Esophagus (tissue), 2 donors: ENCODE results near the gene PROK1. TPM values are rescaled to one million over a fixed set of nuclear protein-coding genes. Genes with fewer than 3 reads are reported as not detected.
"Not testable (repeated sequence)": the region's sequence is repeated elsewhere in the genome, so short reads cannot be mapped to it uniquely, and the experiment has no call there.

ENCODE experiments used
- H3K27ac ChIP-seq, 2 donors: one replicate each; pipeline ENCODE4 v1.5.1; 2013; ENCODE audit warnings: low read depth in 2 of 2, mild to moderate bottlenecking in 2 of 2, inconsistent platforms in 1 of 2, low read length in 1 of 2, moderate library complexity in 1 of 2
- H3K27me3 ChIP-seq, 2 donors: one replicate each; pipeline ENCODE4 v1.6.1; 2013; ENCODE audit warnings: low read length in 2 of 2, control low read depth in 1 of 2, mild to moderate bottlenecking in 1 of 2; ENCODE audit not compliant: insufficient read depth in 2 of 2, control insufficient read depth in 1 of 2
- H3K36me3 ChIP-seq, 2 donors: one replicate each; pipeline ENCODE4 v1.6.1; 2013; ENCODE audit warnings: low read length in 1 of 2; ENCODE audit not compliant: control insufficient read depth in 2 of 2, insufficient read depth in 2 of 2
- H3K4me1 ChIP-seq, 2 donors: one replicate each; pipeline ENCODE4 v1.6.1; 2013; ENCODE audit warnings: low read length in 1 of 2; ENCODE audit not compliant: control insufficient read depth in 2 of 2, insufficient read depth in 2 of 2
- H3K4me3 ChIP-seq, 2 donors: one replicate each; pipeline ENCODE4 v1.5.1; 2013; ENCODE audit warnings: low read length in 2 of 2, mild to moderate bottlenecking in 2 of 2, low read depth in 1 of 2, moderate library complexity in 1 of 2
- H3K9me3 ChIP-seq, 2 donors: one replicate each; pipeline ENCODE4 v1.6.1; 2013; ENCODE audit warnings: mild to moderate bottlenecking in 2 of 2, low read depth in 1 of 2, low read length in 1 of 2, moderate library complexity in 1 of 2; ENCODE audit not compliant: control insufficient read depth in 2 of 2, insufficient read depth in 1 of 2
- WGBS, 2 donors: extraction: QIAGEN DNeasy Blood & Tissue Kit; methylation state at CpG; one replicate each; pipeline ENCODE4 v1.1.7; 2013; 5-methylcytosine and 5-hydroxymethylcytosine counted together
- polyA plus RNA-seq, 2 donors: library from polyadenylated mRNA; stranded (reverse); fragments of 200-250 nt; gene quantifications; one replicate each; pipeline ENCODE4 v1.2.3, GENCODE V29; 2013
- donor health status: healthy with polysubstance abuse.
- donor health status: Bipolar disorder and iron deficiency.

The PROK1 gene, protein sequence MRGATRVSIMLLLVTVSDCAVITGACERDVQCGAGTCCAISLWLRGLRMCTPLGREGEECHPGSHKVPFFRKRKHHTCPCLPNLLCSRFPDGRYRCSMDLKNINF
- polyA plus RNA-seq: under 1 TPM; 0.10 to 0.53 TPM

DNA sequence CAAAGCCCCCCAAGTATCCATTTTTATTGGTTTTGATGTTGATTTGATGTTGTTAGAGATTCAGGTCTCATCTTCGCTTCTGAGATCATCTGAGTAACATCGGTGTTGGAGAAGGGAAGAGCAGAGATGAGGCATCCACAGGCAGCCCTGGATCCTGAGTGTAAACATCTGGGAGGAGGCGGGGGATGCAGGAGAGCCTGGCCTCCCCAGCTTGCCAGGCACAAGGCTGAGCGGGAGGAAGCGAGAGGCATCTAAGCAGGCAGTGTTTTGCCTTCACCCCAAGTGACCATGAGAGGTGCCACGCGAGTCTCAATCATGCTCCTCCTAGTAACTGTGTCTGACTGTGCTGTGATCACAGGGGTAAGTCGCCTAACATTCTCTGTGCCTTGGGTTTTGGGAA lies at the start of gene PROK1:
TSS of gene PROK1 (plus strand) at position 221 of the 400 bp plus-strand sequence. CDS start at position 289, 68 bp downstream.
- Histone ChIP-seq H3K4me3 (no peak within 1 kb of the TSS), H3K27ac (no peak within 1 kb of the TSS)
- WGBS, 2 donors: 58 to 75% methylated on average over 8 of the region's 8 CpGs

DNA sequence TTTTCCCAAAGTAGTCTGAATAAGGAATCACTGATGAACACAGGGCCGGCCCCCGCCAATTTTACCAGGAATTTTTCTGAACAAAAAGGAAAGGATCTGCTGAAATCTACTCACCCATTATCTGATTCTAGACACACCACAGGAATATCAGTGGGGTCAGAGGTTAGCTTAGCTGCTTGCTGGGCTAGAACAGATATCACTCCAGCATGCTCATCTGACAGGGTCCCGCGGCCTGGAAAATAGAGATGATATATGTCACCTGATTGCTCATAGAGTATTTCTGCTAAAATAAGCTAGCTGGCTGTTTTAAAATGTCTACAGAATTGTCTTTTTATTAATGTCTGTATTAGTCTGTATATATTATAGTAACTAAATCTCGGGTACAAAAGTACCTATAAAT lies 47.1 kb upstream of the PROK1 start:
- 93 to 94% methylated on average over 5 of the region's 5 CpGs for WGBS, 2 donors
- H3K4me3 ChIP-seq: no peak overlapping the region
- H3K36me3 ChIP-seq: peaks cover 0 to 6% of the 10 kb centered on the region in 2 donors
- H3K4me1 ChIP-seq: no peaks in the 10 kb centered on the region
- no peaks in the 10 kb centered on the region for H3K27me3 ChIP-seq
- no peaks in the 10 kb centered on the region for H3K9me3 ChIP-seq
- H3K27ac ChIP-seq: no peak overlapping the region

More for the DNA sequence above, at the start of gene PROK1:
- Histone ChIP-seq H3K4me1 (no peaks in the 10 kb centered on the region), H3K9me3 (no peaks in the 10 kb centered on the region), H3K36me3 (no peaks in the 10 kb centered on the region), H3K27me3 (no peaks in the 10 kb centered on the region)

DNA sequence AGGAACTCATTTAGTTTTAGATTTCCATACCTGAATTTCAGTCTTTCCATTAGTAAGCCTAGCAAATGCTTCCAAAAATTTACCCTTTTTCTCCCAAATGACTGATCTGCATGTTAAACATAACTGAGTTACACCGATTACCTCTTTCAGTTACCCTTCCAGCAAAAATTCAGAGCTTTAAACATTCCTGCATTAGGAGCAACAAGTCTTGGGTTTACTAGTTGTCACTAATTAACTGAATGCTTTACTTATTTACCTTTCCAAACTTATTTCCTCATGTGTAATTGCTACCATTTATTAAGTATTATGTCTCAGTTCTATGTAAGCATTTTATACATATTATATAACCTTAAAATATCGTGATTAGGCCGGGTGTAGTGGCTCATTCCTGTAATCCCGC lies 46.5 kb upstream of the PROK1 start:
- no peaks in the 10 kb centered on the region for H3K4me1 ChIP-seq
- H3K36me3 ChIP-seq: peaks cover 0 to 6% of the 10 kb centered on the region in 2 donors
- 82 to 88% methylated on average over 4 of the region's 4 CpGs for WGBS, 2 donors
- no peak overlapping the region for H3K4me3 ChIP-seq
- no peaks in the 10 kb centered on the region for H3K27me3 ChIP-seq
- no peaks in the 10 kb centered on the region for H3K9me3 ChIP-seq
- H3K27ac ChIP-seq: no peak overlapping the region

GRCh38 chr1:110406407-110406806 lies 44.5 kb upstream of the PROK1 start:
- 48 to 52% methylated on average over 15 of the region's 15 CpGs for WGBS, 2 donors
- H3K27ac ChIP-seq, H3K9me3 ChIP-seq, H3K27me3 ChIP-seq, H3K36me3 ChIP-seq, H3K4me1 ChIP-seq: not testable (repeated sequence)
- peak overlapping the region in 1 of 2 donors; percentile 90 for H3K4me3 ChIP-seq

- Histone ChIP-seq H3K36me3 (peaks cover 0 to 2% of the 10 kb centered on the region in 2 donors), H3K27ac (peak within 1 kb of the TSS; percentile 89 to 97), H3K27me3 (no peaks in the 10 kb centered on the region), H3K4me3 (peak within 1 kb of the TSS; percentile 90 to 95), H3K9me3 (no peaks in the 10 kb centered on the region), H3K4me1 (no peaks in the 10 kb centered on the region)
- 0% methylated on average over 72 to 76 of the region's 76 CpGs for WGBS, 2 donors
These were observed 43.4 kb upstream of the PROK1 start, which contains the start of gene LAMTOR5 for GRCh38 chr1:110407260-110408210. TSS of gene LAMTOR5 (minus strand) at chr1:110407694. CDS start at chr1:110407620, 74 bp downstream.

DNA sequence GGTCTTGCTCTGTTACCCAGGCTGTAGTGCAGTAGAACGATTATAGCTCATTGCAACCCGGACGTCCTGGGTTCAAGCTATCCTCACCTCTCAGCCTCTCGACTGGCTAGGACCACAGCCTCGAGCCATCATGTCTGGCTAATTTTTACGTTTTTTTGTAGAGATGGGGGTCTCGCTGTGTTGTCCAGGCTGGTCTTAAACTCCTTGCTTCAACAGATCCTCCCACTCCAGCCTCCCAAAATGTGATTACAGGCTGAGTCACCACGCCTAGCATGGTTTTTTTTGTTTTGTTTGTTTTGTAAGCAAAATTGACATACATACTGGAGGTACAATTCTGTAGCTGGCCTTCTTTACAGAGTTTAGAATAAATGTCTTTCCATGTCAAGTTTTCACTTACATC lies 42.5 kb upstream of the PROK1 start:
- Histone ChIP-seq H3K27ac (no peak overlapping the region), H3K4me1 (no peaks in the 10 kb centered on the region), H3K27me3 (no peaks in the 10 kb centered on the region), H3K4me3 (peak overlapping the region in 1 of 2 donors; percentile 90), H3K36me3 (no peaks in the 10 kb centered on the region), H3K9me3 (no peaks in the 10 kb centered on the region)
- 81 to 91% methylated on average over 8 of the region's 8 CpGs for WGBS, 2 donors

DNA sequence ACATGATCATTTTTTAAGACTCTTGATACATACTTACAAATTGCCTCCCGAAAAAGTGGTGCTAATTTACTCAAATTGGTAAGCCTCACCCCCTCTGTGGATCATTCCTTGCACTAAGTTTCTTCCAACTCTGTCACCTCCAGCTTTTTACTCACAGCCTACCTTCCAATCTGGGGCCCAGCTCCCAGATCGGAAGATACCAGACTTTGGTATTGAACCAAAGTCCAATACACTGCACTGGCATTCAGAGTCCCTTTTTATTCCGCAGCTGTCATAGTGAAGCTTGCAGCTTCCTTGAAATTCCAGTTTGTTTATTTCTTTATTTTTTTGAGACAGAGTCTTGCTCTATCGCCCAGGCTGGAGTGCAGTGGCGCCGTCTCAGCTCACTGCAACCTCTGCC lies 41.6 kb upstream of the PROK1 start:
- 92 to 95% methylated on average over 6 of the region's 6 CpGs for WGBS, 2 donors

DNA sequence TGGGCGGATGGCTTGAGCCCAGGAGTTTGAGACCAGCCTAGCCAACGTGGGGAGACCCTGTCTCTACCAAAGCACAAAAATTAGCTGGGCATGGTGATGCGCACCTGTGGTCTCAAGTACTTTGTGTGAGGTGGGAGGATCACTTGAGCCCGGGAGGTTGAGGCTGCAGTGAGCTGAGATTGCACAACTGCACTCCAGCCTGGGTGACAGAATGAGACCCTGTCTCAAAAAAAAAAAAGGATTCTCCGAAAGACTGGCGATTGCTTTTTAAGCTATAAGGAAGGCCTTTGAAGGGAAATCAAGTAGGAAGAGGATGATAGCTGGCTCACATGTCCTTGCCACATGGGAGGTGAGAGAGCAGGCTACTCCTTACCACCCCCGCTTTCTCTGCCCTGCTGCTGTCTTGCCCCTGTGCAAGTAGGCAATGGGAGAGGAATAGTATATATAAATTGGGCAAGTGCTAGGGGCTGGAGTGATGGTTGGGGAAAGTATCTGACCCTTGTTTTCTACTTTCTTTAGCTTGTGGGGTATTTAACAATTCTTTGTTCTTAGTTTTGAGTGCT lies 39.7 kb upstream of the PROK1 start:
- no peaks in the 10 kb centered on the region for H3K4me1 ChIP-seq
- 82 to 84% methylated on average over 7 of the region's 7 CpGs for WGBS, 2 donors
- H3K4me3 ChIP-seq: no peak overlapping the region
- no peak overlapping the region for H3K27ac ChIP-seq
- no peaks in the 10 kb centered on the region for H3K9me3 ChIP-seq
- H3K36me3 ChIP-seq: no peaks in the 10 kb centered on the region
- H3K27me3 ChIP-seq: no peaks in the 10 kb centered on the region

More for the DNA sequence above, 41.6 kb upstream of the PROK1 start:
- no peaks in the 10 kb centered on the region for H3K27me3 ChIP-seq
- no peak overlapping the region for H3K27ac ChIP-seq
- H3K36me3 ChIP-seq: no peaks in the 10 kb centered on the region
- H3K4me1 ChIP-seq: no peaks in the 10 kb centered on the region
- no peak overlapping the region for H3K4me3 ChIP-seq
- no peaks in the 10 kb centered on the region for H3K9me3 ChIP-seq

DNA sequence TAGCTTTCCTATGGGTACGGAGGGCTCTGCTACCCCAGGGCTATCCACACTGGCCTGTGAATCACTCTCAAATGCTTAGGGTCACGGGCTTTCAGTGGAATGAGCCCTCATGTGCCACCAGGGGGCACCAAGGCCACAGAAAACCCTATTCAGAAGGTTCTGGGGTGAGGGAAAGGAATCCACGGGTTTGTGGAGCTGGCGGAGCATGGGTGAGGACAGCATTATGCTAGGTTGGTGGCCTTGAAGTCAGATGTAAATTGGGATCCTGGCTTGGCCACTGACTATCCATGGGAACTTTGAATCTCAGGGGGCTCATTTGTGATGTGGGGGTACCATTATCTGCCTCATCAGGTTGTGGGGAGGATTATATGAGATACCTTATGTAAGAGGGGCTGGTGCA lies 38.4 kb upstream of the PROK1 start:
- H3K36me3 ChIP-seq: no peaks in the 10 kb centered on the region
- H3K4me3 ChIP-seq: no peak overlapping the region
- H3K27ac ChIP-seq: no peak overlapping the region
- no peaks in the 10 kb centered on the region for H3K27me3 ChIP-seq
- no peaks in the 10 kb centered on the region for H3K9me3 ChIP-seq
- no peaks in the 10 kb centered on the region for H3K4me1 ChIP-seq
- 19 to 26% methylated on average over 4 of the region's 4 CpGs for WGBS, 2 donors
